PC-9 (cell line): ENCODE results near the gene PAX4. TPM values are rescaled to one million over a fixed set of nuclear protein-coding genes. Genes with fewer than 3 reads are reported as not detected.

Source experiments
- BruUV-seq: library from RNA; stranded (reverse); fragments of 400-500 nt; replicated peaks from 2 replicates; lab custom pipeline; 2021; lab: Mats Ljungman, UMichigan
- CTCF ChIA-PET: fragments of 300-600 bp; sonication (Branson Sonifier 250); formaldehyde crosslinking; loops from one replicate; lab custom pipeline; 2022; ENCODE audit warnings: antibody characterized with exemption; lab: Charles Lee
- POLR2A ChIA-PET: fragments of 300-600 bp; sonication (Branson Sonifier 250); formaldehyde crosslinking; loops from one replicate; lab custom pipeline; 2022; ENCODE audit warnings: antibody characterized with exemption; ENCODE audit not compliant: unreplicated experiment; lab: Charles Lee
- DNase-seq, 2 experiments: peaks; one replicate each; pipeline versions ENCODE4 v3.0.0 to v3.0.0-alpha.2; 2015 to 2022; ENCODE audit warnings: mixed read lengths in 1 of 2
- H2AFZ ChIP-seq: fragments of 200-600 bp; sonication (generic); 2 replicates; pipeline ENCODE4 v1.8.1; 2017; ENCODE audit warnings: antibody characterized with exemption
- H3F3A ChIP-seq: fragments of 200-600 bp; sonication (generic); 2 replicates; pipeline ENCODE4 v1.8.1; 2017; ENCODE audit warnings: antibody characterized with exemption, mild to moderate bottlenecking, low read depth; ENCODE audit not compliant: insufficient read depth
- H3K27ac ChIP-seq: fragments of 200-600 bp; sonication (generic); 2 replicates; pipeline ENCODE4 v1.6.1; 2016; ENCODE audit warnings: mixed run types
- H3K27me3 ChIP-seq: fragments of 200-600 bp; sonication (generic); 2 replicates; pipeline ENCODE4 v1.6.1; 2016; ENCODE audit warnings: low read depth, mixed run types; ENCODE audit not compliant: insufficient read depth
- H3K36me3 ChIP-seq: fragments of 200-600 bp; sonication (generic); 2 replicates; pipeline ENCODE4 v1.6.1; 2016; ENCODE audit warnings: low read depth, mixed run types
- H3K4me1 ChIP-seq: fragments of 200-600 bp; sonication (generic); replicated peaks from 2 replicates; pipeline ENCODE4 v1.6.1; 2016; ENCODE audit warnings: mixed run types; ENCODE audit not compliant: insufficient read depth
- H3K4me2 ChIP-seq: fragments of 200-600 bp; sonication (generic); 2 replicates; pipeline ENCODE4 v1.6.1; 2017; ENCODE audit warnings: mixed run types
- H3K4me3 ChIP-seq: fragments of 200-600 bp; sonication (generic); 2 replicates; pipeline ENCODE4 v1.6.1; 2016; ENCODE audit warnings: mixed run types
- H3K79me2 ChIP-seq: fragments of 200-600 bp; sonication (generic); 2 replicates; pipeline ENCODE4 v1.6.1; 2017; ENCODE audit warnings: low read depth, mixed run types
- H3K9me2 ChIP-seq: fragments of 200-600 bp; sonication (generic); 2 replicates; pipeline ENCODE4 v1.8.1; 2017; ENCODE audit warnings: mild to moderate bottlenecking; ENCODE audit not compliant: insufficient read depth
- H3K9me3 ChIP-seq: fragments of 200-600 bp; sonication (generic); 2 replicates; pipeline ENCODE4 v1.8.1; 2016; ENCODE audit warnings: low read depth; ENCODE audit not compliant: insufficient read depth
- H4K20me1 ChIP-seq: fragments of 200-600 bp; sonication (generic); 2 replicates; pipeline ENCODE4 v1.8.1; 2017; ENCODE audit not compliant: insufficient read depth
- EZH2 ChIP-seq: fragments of 200-600 bp; sonication (generic); IDR thresholded peaks from 2 replicates; pipeline ENCODE4 v1.8.0; 2017; ENCODE audit warnings: antibody characterized with exemption, low read depth
- intact Hi-C: fragments of 100-400 bp; cut with micrococcal nuclease; formaldehyde crosslinking; loops from one replicate; pipeline ENCODE4 v1.10.0; 2022; ENCODE audit not compliant: unreplicated experiment
- total RNA-seq: library from RNA; stranded (reverse); gene quantifications from 2 replicates; pipeline ENCODE4 v1.2.3, GENCODE V29; 2021
- TF ChIP-seq, protein P1 (sequence below): fragments of 200-600 bp; sonication (generic); conservative IDR thresholded peaks from 2 replicates; pipeline ENCODE4 v1.6.1; 2017; ENCODE audit warnings: mixed run types, antibody characterized with exemption, mild to moderate bottlenecking, moderate library complexity

PAX4 gene
- total RNA-seq, 1 experiment from 2014 or later: not detected

DNA sequence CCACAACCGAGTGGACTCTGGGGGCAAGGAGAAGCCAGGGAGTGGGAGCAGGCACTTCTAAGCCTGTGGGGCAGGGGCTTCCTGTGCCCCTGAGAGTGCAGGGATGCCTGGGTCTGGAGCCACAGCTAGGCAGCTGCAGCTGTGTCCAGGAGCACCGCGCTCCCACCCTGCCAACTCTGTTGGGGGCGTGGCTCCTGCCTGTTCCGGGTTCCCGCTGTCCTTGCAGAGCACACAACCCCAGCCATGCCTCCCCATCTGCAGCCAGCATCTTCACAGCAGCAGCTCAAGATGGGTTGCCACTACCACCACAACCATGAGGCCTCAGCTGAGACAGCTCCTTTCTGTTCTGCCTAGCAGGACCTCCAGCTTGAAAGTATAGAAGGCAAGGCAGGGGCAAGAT is 8.6 kb downstream of the PAX4 start:
- Histone ChIP-seq H3K27ac (no peak overlapping the region), H4K20me1 (no peaks in the 10 kb centered on the region), H3K36me3 (no peaks in the 10 kb centered on the region), H3K4me1 (no peaks in the 10 kb centered on the region), H3K9me2 (no peaks in the 10 kb centered on the region), H2AFZ (no peak overlapping the region), H3K4me3 (no peak overlapping the region), H3K79me2 (no peaks in the 10 kb centered on the region), H3K9me3 (no peaks in the 10 kb centered on the region; the same call in 1 of the 2 replicates), H3K27me3 (peaks cover 34% of the 10 kb centered on the region), H3F3A (no peaks in the 10 kb centered on the region), H3K4me2 (no peak overlapping the region)
- no peak for TF ChIP-seq EZH2
- TF ChIP-seq, protein P1, sequence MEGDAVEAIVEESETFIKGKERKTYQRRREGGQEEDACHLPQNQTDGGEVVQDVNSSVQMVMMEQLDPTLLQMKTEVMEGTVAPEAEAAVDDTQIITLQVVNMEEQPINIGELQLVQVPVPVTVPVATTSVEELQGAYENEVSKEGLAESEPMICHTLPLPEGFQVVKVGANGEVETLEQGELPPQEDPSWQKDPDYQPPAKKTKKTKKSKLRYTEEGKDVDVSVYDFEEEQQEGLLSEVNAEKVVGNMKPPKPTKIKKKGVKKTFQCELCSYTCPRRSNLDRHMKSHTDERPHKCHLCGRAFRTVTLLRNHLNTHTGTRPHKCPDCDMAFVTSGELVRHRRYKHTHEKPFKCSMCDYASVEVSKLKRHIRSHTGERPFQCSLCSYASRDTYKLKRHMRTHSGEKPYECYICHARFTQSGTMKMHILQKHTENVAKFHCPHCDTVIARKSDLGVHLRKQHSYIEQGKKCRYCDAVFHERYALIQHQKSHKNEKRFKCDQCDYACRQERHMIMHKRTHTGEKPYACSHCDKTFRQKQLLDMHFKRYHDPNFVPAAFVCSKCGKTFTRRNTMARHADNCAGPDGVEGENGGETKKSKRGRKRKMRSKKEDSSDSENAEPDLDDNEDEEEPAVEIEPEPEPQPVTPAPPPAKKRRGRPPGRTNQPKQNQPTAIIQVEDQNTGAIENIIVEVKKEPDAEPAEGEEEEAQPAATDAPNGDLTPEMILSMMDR: no peak
- intact Hi-C loops: no loop called here
- BruUV-seq: no TSS peak
- no peak for DNase-seq
- ChIA-PET POLR2A (no interaction called here), CTCF (no interaction called here)

DNA sequence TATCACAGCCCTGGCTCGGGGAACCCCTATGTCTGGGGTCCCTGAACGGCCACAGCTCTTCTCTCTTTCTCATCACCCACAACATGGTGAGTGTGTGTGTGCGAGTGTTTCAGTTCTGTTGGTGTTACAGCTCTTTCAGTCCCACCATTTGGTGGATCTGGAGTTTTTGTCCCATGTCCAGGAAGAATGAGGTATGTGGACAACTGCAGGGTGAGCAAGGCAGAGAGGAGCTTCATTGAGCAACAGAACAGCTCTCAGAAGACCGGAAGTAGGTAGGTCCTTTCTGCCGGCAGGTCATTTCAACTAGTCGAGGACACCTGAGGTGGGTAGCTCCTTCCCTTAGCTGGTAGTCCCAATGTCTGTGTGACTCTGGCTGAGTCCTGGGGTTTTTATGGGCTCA is 9.5 kb downstream of the PAX4 start:
- POLR2A ChIA-PET: no interaction called here
- Histone ChIP-seq H3K4me2 (no peak overlapping the region), H3K27ac (no peak overlapping the region), H2AFZ (no peak overlapping the region), H3K9me3 (no peaks in the 10 kb centered on the region; the same call in 1 of the 2 replicates), H3K4me3 (no peak overlapping the region), H3K79me2 (no peaks in the 10 kb centered on the region), H3K27me3 (peaks cover 26% of the 10 kb centered on the region), H3K4me1 (no peaks in the 10 kb centered on the region), H3K9me2 (no peaks in the 10 kb centered on the region), H3K36me3 (no peaks in the 10 kb centered on the region), H3F3A (no peaks in the 10 kb centered on the region), H4K20me1 (no peaks in the 10 kb centered on the region)
- CTCF ChIA-PET: no interaction called here
- no TSS peak for BruUV-seq
- TF ChIP-seq EZH2: no peak
- TF ChIP-seq, protein P1: no peak
- intact Hi-C loops: no loop called here
- DNase-seq: no peak

DNA sequence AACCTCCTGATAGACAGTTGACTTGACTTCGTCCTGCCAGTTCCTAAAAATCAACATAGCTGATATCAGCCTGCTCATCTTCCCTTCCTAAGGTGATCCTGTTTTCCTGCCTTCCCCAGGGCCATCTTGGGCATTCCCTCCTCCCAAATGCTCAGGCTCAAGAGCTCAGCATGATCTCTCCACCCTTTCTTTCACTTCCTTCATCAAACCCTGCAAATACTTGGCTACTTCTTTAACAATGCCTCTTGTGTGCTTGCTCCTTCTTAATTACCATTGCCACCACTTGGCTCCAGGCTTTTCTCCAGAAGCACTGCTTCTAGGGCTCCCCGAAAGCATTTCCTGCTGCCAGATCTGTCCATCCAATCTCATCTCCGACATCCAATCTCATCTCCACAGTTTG is 17.1 kb downstream of the PAX4 start:
- POLR2A ChIA-PET: interaction anchor here (0.6 kb wide), 1 partner anchor 9 kb away, joined by 8 read pairs; no protein-coding TSS in a partner anchor
- Histone ChIP-seq H3K27me3 (peaks cover 18% of the 10 kb centered on the region; the same call in 1 of the 2 replicates), H3K4me1 (no peaks in the 10 kb centered on the region), H3K9me2 (no peaks in the 10 kb centered on the region), H3K79me2 (no peaks in the 10 kb centered on the region), H4K20me1 (no peaks in the 10 kb centered on the region), H2AFZ (no peak overlapping the region), H3K4me3 (no peak overlapping the region), H3K36me3 (no peaks in the 10 kb centered on the region), H3K27ac (no peak overlapping the region), H3F3A (no peaks in the 10 kb centered on the region), H3K9me3 (no peaks in the 10 kb centered on the region; the same call in 1 of the 2 replicates), H3K4me2 (no peak overlapping the region)
- no peak for TF ChIP-seq EZH2
- TF ChIP-seq, protein P1: no peak
- intact Hi-C loops: no loop called here
- no TSS peak for BruUV-seq
- DNase-seq: no peak
- CTCF ChIA-PET: no interaction called here
